Stimulated activated naive B cell treated with anti-CD40 and anti-IgM and Interleukin-4, amounts not matched to agents 10 μg/mL and 1 μg/mL and 100 μg/mL, for 72 hours (primary cell): ENCODE measurements around the gene KIAA0513.
A peak's percentile ranks its signal among the peaks of the same experiment; 100 is the strongest.

ENCODE experiments used
- ATAC-seq, 2 donors: fragments of 150-1000 bp; cut with Tn5 transposase; replicated peaks; 2 replicates each; pipeline ENCODE4 v1.10.0; 2021; ENCODE audit warnings: moderate library complexity in 1 of 2
- DNase-seq: peaks from one replicate; pipeline ENCODE4 v3.0.0; 2021
- H3K27ac Mint-ChIP-seq: one replicate; pipeline ENCODE4 v1.8.0; 2022; ENCODE audit warnings: mild to moderate bottlenecking, mixed read lengths
- H3K27me3 Mint-ChIP-seq, 2 donors: one replicate each; pipeline ENCODE4 v1.8.0; 2022; ENCODE audit warnings: mixed read lengths in 2 of 2
- H3K36me3 Mint-ChIP-seq, 2 donors: one replicate each; pipeline ENCODE4 v1.8.0; 2022; ENCODE audit warnings: mixed read lengths in 2 of 2, mild to moderate bottlenecking in 1 of 2
- H3K4me1 Mint-ChIP-seq, 2 donors: one replicate each; pipeline ENCODE4 v1.8.0; 2022; ENCODE audit warnings: mixed read lengths in 2 of 2, mild to moderate bottlenecking in 1 of 2
- H3K4me3 Mint-ChIP-seq, 2 donors: one replicate each; pipeline ENCODE4 v1.8.0; 2022; ENCODE audit warnings: mild to moderate bottlenecking in 2 of 2, mixed read lengths in 2 of 2, moderate library complexity in 1 of 2
- H3K9me3 Mint-ChIP-seq, 2 donors: one replicate each; pipeline ENCODE4 v1.8.0; 2022; ENCODE audit warnings: mixed read lengths in 2 of 2, mild to moderate bottlenecking in 1 of 2

Gene KIAA0513

DNA sequence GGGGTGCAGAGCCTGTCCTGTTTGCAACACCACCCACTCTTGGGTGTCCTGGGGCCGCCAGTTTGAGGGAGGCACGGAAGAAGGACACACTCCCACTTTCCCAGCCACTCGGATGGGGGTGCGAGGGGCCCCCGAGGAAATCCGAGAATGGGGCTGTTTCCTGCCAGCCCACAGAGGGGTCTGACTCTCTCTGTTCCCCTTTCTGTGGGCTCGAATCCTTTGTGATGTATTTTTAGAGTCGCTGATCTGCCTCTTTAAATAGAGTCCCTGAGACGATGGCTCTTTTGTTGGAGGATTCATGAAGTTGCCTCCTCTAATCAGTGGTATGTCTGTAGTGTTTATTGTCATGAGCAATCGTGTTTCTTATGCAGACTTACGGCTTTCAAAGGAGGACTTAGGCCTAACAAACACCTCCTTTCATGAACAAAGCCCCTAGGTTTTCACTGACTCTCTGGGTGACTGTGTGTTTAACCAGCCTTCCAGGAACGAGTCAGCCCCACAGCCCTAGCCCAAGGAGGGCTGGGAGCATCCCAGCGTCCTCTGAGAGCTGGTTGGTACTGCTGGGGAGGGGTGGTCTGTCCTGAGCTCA is 55.5 kb downstream of the KIAA0513 start:
- Mint-ChIP-seq H3K4me1 (peaks cover 24 to 42% of the 10 kb centered on the region in 2 donors), H3K27ac (peak overlapping the region; percentile 65), H3K9me3 (no peaks in the 10 kb centered on the region), H3K36me3 (no peaks in the 10 kb centered on the region), H3K4me3 (peak overlapping the region; percentile 20 to 48), H3K27me3 (peaks cover 18 to 26% of the 10 kb centered on the region in 2 donors)
- ATAC-seq (peak; percentile 38 to 41), DNase-seq (no peak)

GRCh38 chr16:85084841-85085510 is 57.4 kb downstream of the KIAA0513 start:
- Mint-ChIP-seq H3K9me3 (no peaks in the 10 kb centered on the region), H3K4me3 (no peak overlapping the region), H3K4me1 (peaks cover 24 to 42% of the 10 kb centered on the region in 2 donors), H3K27ac (peak overlapping the region; percentile 68), H3K27me3 (peaks cover 16 to 19% of the 10 kb centered on the region in 2 donors), H3K36me3 (no peaks in the 10 kb centered on the region)
- DNase-seq (no peak), ATAC-seq (no peak)

DNA sequence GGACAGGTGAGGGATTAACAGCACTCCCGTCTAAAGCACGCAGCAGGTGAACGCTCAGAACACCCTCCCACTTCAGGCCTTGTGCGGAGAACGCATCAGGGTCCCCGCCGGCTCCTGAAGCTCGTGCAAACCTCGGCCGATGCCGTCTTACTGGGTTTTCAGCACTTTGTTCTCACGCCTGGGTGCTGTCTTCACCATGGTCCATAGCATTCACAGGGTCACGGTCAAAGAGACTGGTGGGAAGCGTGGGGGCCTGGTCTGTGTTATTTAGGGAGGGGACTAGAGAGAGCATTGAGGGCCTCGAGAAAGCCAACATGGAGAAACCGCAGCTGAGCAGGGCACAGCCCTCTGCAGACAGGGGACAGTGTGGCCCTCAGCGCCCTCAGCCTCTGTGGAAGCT is 58.1 kb downstream of the KIAA0513 start:
- H3K4me1 Mint-ChIP-seq = peaks cover 24 to 42% of the 10 kb centered on the region in 2 donors
- no peaks in the 10 kb centered on the region for H3K36me3 Mint-ChIP-seq

DNA sequence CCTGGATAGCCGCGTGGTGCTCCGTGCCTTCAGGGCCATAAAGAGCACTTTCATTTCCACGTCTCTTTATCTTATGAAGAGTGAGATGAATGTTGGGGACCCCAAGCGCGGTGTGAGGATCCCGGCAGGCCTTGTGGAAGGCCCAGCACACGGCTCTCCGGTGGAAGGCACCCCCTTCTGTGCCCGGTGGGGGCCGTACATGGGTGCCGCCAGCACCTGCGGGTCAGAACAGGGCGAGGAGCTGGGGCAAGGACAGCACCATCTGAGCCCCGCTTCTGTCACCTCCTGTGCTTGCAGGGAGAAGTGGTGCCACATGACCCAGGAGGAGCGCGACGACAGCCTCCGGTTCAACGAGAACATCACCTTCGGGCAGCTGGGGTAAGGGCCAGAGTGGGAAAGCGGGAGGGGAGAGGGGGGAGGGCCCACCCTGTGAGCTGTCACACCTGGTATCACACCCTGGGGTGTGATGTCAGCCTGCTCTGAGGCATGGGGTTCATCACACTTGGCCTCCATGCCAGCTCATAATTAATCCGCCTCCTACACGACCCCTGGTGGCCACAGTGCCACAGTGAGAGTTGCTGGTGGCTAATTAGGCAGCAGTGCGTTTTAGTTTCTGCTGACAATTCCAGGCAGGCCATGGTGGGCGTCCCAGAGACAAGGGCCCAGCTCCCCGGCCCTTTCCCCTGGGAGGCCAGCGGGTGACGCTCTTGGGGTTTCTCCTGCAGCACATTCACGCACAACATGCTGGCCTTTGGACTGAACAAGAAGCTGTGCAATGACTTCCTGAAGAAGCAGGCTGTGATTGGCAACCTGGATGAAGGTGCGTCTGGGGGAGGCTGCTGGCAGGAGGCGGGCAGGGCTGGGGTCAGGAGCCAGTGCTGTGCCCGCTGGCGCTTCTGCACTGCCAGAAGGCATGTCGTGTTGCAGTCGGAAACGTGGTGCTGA is 59.0 kb downstream of the KIAA0513 start:
- Mint-ChIP-seq H3K4me1 (peaks cover 24 to 42% of the 10 kb centered on the region in 2 donors), H3K27me3 (peaks cover 16 to 19% of the 10 kb centered on the region in 2 donors), H3K4me3 (no peak overlapping the region), H3K27ac (no peak overlapping the region), H3K36me3 (no peaks in the 10 kb centered on the region), H3K9me3 (no peaks in the 10 kb centered on the region)
- ATAC-seq (peak; percentile 80 to 84), DNase-seq (peak; percentile 61)

More for the DNA sequence above, 58.1 kb downstream of the KIAA0513 start:
- no peak overlapping the region for H3K27ac Mint-ChIP-seq
- peaks cover 16 to 19% of the 10 kb centered on the region in 2 donors for H3K27me3 Mint-ChIP-seq
- DNase-seq = no peak
- ATAC-seq = no peak
- H3K9me3 Mint-ChIP-seq = no peaks in the 10 kb centered on the region
- H3K4me3 Mint-ChIP-seq = no peak overlapping the region

- DNase-seq (no peak), ATAC-seq (no peak)
- Mint-ChIP-seq H3K4me1 (peaks cover 17 to 32% of the 10 kb centered on the region in 2 donors), H3K27ac (no peak overlapping the region), H3K27me3 (peaks cover 11 to 19% of the 10 kb centered on the region in 2 donors), H3K36me3 (no peaks in the 10 kb centered on the region), H3K9me3 (no peaks in the 10 kb centered on the region), H3K4me3 (no peak overlapping the region)
These were observed 60.4 kb downstream of the KIAA0513 start for GRCh38 chr16:85087899-85088569.

DNA sequence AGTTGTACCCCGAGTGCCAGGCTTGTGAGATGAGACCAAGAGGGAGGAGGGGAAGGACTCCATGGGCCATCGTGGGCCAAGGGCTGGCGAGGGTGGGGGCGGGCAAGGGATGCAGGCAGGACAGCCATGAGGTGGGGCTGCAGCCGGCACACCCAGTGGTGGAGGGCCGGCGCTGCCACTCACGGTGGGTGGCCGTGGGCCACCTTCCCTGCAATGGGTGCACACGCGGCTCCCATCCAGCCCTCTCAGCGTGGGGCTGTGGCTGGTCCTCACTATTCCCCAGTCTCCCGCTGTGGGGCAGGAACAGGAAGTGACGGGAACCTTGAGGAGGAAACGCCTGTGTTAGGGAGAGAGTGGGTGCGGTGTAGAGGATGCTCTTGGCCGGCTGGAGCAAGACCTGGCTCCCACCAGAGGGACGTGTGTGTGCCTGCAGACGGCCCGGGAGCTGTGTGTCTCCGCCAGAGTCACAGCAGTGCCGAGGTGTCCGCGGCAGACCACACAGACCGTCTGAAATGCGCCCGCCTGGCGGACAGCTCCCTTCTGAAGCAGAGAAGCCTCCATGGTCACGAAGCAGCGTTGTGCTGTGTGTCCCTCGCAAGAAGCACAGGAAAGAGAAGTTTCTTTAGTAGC is 61.1 kb downstream of the KIAA0513 start:
- Mint-ChIP-seq H3K9me3 (no peaks in the 10 kb centered on the region), H3K27me3 (peaks cover 8 to 22% of the 10 kb centered on the region in 2 donors), H3K36me3 (no peaks in the 10 kb centered on the region), H3K4me3 (no peak overlapping the region), H3K27ac (no peak overlapping the region), H3K4me1 (peaks cover 11 to 26% of the 10 kb centered on the region in 2 donors)
- DNase-seq = no peak
- ATAC-seq = no peak

GRCh38 chr16:85089525-85089924 is 61.9 kb downstream of the KIAA0513 start:
- ATAC-seq (no peak), DNase-seq (no peak)
- H3K9me3 Mint-ChIP-seq = no peaks in the 10 kb centered on the region
- no peak overlapping the region for H3K27ac Mint-ChIP-seq
- H3K36me3 Mint-ChIP-seq = no peaks in the 10 kb centered on the region
- H3K4me1 Mint-ChIP-seq = peaks cover 10 to 23% of the 10 kb centered on the region in 2 donors
- no peak overlapping the region for H3K4me3 Mint-ChIP-seq
- peaks cover 8 to 30% of the 10 kb centered on the region in 2 donors for H3K27me3 Mint-ChIP-seq

DNA sequence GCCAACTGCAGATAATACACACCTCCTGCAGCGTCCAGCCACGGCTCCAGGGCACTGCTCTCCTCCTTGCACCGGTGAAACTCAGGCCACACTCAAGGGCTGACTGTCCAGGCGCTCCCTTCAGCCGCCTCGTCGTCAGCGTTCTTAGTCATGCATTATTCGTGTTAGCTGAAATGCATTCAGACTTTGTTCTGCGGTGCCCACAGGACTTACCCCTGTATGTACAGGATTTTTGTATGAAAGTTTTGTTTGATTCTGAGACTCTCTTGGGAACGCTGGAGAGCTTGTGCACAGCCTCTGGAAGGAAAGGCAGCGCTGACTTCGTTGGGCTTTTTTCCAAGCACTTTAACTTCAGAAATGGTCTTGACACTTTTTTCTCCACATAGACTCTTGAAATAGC is 62.6 kb downstream of the KIAA0513 start:
- ATAC-seq = no peak
- DNase-seq = no peak
- H3K36me3 Mint-ChIP-seq = no peaks in the 10 kb centered on the region
- no peak overlapping the region for H3K27ac Mint-ChIP-seq
- no peaks in the 10 kb centered on the region for H3K9me3 Mint-ChIP-seq
- no peak overlapping the region for H3K4me3 Mint-ChIP-seq
- H3K27me3 Mint-ChIP-seq = peaks cover 5 to 30% of the 10 kb centered on the region in 2 donors
- H3K4me1 Mint-ChIP-seq = peaks cover 8 to 16% of the 10 kb centered on the region in 2 donors

DNA sequence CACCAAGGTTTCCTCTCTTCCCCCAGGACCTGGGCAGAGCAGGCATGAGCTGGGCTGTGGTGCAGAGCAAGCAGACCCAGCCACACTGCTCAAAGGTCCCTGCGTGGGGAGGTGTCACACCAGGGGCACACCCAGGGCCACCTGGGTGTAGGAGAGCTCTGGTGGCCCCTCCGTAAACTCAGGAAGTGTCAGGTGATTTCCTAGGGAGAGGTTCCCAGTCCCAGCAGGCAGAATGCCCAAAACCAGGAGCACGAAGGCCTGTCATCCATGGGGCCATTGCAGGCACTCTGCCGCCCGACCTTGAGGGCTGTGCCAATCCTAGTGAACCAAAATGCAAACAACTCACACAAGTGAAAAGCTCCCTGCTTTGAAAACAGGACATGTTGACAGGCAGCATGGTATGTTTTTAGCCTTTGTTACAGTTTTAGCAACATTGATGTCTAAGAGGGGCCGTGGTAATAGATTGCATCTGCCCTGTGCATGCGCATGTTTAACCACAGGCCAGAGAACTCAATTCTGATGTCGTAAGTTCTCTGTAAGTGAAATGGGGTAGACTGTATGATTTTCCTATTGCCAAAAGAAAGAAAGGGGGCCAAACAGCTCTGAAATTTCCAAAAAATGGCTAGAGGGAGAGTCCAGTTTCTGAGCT is 63.4 kb downstream of the KIAA0513 start:
- ATAC-seq = no peak

GRCh38 chr16:85091522-85091910 is 63.9 kb downstream of the KIAA0513 start:
- no peak for ATAC-seq
- no peak for DNase-seq
- H3K27me3 Mint-ChIP-seq = peaks cover 5 to 24% of the 10 kb centered on the region in 2 donors
- peaks cover 4 to 9% of the 10 kb centered on the region in 2 donors for H3K4me1 Mint-ChIP-seq
- no peaks in the 10 kb centered on the region for H3K9me3 Mint-ChIP-seq
- no peak overlapping the region for H3K27ac Mint-ChIP-seq
- no peaks in the 10 kb centered on the region for H3K36me3 Mint-ChIP-seq
- H3K4me3 Mint-ChIP-seq = no peak overlapping the region

More for the DNA sequence above, 63.4 kb downstream of the KIAA0513 start:
- no peaks in the 10 kb centered on the region for H3K36me3 Mint-ChIP-seq
- H3K27me3 Mint-ChIP-seq = peaks cover 5 to 26% of the 10 kb centered on the region in 2 donors
- no peaks in the 10 kb centered on the region for H3K9me3 Mint-ChIP-seq
- DNase-seq = no peak
- H3K4me1 Mint-ChIP-seq = peaks cover 5 to 12% of the 10 kb centered on the region in 2 donors
- H3K4me3 Mint-ChIP-seq = no peak overlapping the region
- H3K27ac Mint-ChIP-seq = no peak overlapping the region

DNA sequence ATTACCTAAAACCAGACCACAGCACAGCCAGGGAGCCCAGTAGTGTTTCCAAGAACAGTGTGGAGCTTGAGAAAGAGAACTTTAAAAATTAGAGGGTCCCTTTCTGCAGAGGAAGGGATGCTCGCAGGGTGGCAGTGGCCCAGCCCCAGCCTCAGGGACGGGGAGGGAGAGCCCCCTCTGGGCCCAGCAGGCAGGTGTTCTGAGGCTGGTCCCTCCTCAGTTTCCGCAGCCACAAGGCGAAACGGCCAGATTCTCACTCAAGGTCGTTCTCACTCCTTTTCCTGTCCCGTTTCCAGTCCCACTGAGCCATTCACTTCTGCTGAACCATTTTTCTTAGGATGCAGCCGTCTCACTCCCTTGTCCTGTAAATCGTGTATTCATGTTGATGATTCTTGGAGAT is 64.7 kb downstream of the KIAA0513 start:
- Mint-ChIP-seq H3K4me1 (peaks cover 0 to under 1% of the 10 kb centered on the region in 2 donors), H3K27me3 (peaks cover 0 to 17% of the 10 kb centered on the region in 2 donors), H3K36me3 (no peaks in the 10 kb centered on the region), H3K27ac (no peak overlapping the region), H3K4me3 (no peak overlapping the region), H3K9me3 (no peaks in the 10 kb centered on the region)
- ATAC-seq (no peak), DNase-seq (no peak)

GRCh38 chr16:85092851-85093250 is 65.3 kb downstream of the KIAA0513 start:
- no peaks in the 10 kb centered on the region for H3K4me1 Mint-ChIP-seq
- no peak overlapping the region for H3K27ac Mint-ChIP-seq
- DNase-seq (no peak), ATAC-seq (no peak)
- peaks cover 0 to 17% of the 10 kb centered on the region in 2 donors for H3K27me3 Mint-ChIP-seq
- no peaks in the 10 kb centered on the region for H3K36me3 Mint-ChIP-seq
- H3K4me3 Mint-ChIP-seq = no peak overlapping the region
- H3K9me3 Mint-ChIP-seq = no peaks in the 10 kb centered on the region

DNA sequence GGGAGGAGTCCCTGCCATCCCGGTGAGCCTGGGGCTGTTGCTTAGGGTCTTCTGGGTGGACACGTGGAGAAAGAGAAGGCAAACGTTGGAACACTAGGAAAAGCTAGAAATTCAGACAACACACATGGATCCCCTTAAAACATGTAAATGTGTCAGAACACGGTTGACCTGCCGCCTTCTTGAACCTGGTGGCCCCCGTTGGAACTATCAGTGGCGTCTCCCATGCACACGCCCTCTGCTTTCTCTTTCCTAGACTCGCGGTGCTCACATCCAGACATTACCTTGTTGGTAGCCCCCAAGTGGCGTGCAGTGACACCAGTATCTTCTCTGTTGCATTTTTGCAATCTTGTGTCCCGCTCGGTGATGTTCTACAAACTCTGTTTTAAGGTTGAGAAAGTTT is 66.1 kb downstream of the KIAA0513 start:
- H3K4me1 Mint-ChIP-seq = no peaks in the 10 kb centered on the region
- ATAC-seq (no peak), DNase-seq (no peak)
- H3K9me3 Mint-ChIP-seq = no peaks in the 10 kb centered on the region
- no peaks in the 10 kb centered on the region for H3K36me3 Mint-ChIP-seq
- peaks cover 0 to 17% of the 10 kb centered on the region in 2 donors for H3K27me3 Mint-ChIP-seq
- H3K4me3 Mint-ChIP-seq = no peak overlapping the region
- H3K27ac Mint-ChIP-seq = no peak overlapping the region
